Measurements from ENCODE around the gene ANGPT4. TPM values are rescaled to one million over a fixed set of nuclear protein-coding genes. Genes with fewer than 3 reads are reported as not detected.

Gene ANGPT4
- total and polyA plus RNA-seq, 9 of the 15 experiments (the other 6 are each of a cell fraction or from before 2014, with no cell fraction given): not detected

GRCh38 chr20:845941-846893 lies 69.9 kb downstream of the ANGPT4 start (continued):
- no peak for TF ChIP-seq ZNF518B (CRISPR knock-in tag; IDR thresholded peaks at IDR 0.05)

GRCh38 chr20:845226-845868 lies 70.8 kb downstream of the ANGPT4 start:
- ATAC-seq (no peak), DNase-seq (ENCODE audit: extremely low read depth in 1 of 4, low spot score in 3 of 4) (no peak), FAIRE-seq (no peak)
- BruUV-seq (replicated peaks): no TSS peak
- Histone ChIP-seq H3K4me3 (no peak overlapping the region), H3K9me1 (ENCODE audit: control insufficient read depth, insufficient read depth, low read length) (peaks cover 3% of the 10 kb centered on the region), H2AFZ (ENCODE audit: low read depth, low read length) (no peak overlapping the region), H3K4me1 (replicated peaks in 1 of 2; ENCODE audit: control insufficient read depth in 2 of 2, insufficient read depth in 2 of 2, low read length in 2 of 2) (peaks cover 11 to 53% of the 10 kb centered on the region in 2 experiments; a peak in 4 of 5 replicates), H3K9ac (ENCODE audit: insufficient read depth in 1 of 2, low read depth in 2 of 2, low read length in 2 of 2) (peak overlapping the region in 1 of 2 experiments; percentile 68; a peak in 2 of 4 replicates), H4K20me1 (replicated peaks; ENCODE audit: control insufficient read depth, insufficient read depth, low read length) (0 out of 2 replicates have a peak, but pooled peaks cover 11% of the 10 kb centered on the region), H3K79me2 (ENCODE audit: control insufficient read depth, insufficient read depth, low read length) (peaks cover 7% of the 10 kb centered on the region), H3K36me3 (ENCODE audit: control insufficient read depth, insufficient read depth, low read length) (peaks cover 15% of the 10 kb centered on the region; the same call in 1 of the 3 replicates), H3K4me2 (ENCODE audit: insufficient read depth, low read length) (no peak overlapping the region), H3K27me3 (ENCODE audit: control insufficient read depth in 2 of 2, insufficient read depth in 2 of 2, low read length in 2 of 2) (no peaks in the 10 kb centered on the region), H3K27ac (ENCODE audit: extremely low read depth, low read depth, low read length) (no peak overlapping the region), H3K9me3 (replicated peaks; ENCODE audit: control insufficient read depth, insufficient read depth, low read depth, low read length) (no peaks in the 10 kb centered on the region)
- POLR2A ChIA-PET: no interaction called here
- intact Hi-C loops (cut with micrococcal nuclease): no loop called here
- no peak for TF ChIP-seq GABPB1 (CRISPR knock-in tag; IDR thresholded peaks at IDR 0.05)
- TF ChIP-seq RBFOX2 (IDR thresholded peaks at IDR 0.05; ENCODE audit: low read depth, low read length): 0 out of 2 replicates have a peak, but pooled peaks have one; percentile 17
- in situ Hi-C loops (cut with MboI): no loop called here
- 99% methylated on average over 10 of the region's 50 CpGs for WGBS (ENCODE audit: insufficient coverage, low coverage, missing lambda C conversion rate)
- CTCF ChIA-PET (ENCODE audit: low intra/inter-chr PET ratio): no interaction called here

Measured in K562 (cell line).